PFSK-1 (cell line): ENCODE measurements around the gene ABCC8.

Source experiments
- POLR2AphosphoS5 ChIP-seq: IDR thresholded peaks from 2 replicates; pipeline ENCODE4 v1.6.1; 2012; ENCODE audit warnings: low read depth, mild to moderate bottlenecking, control low read depth, low read length, moderate library complexity
- TAF1 ChIP-seq: IDR thresholded peaks from 2 replicates; pipeline ENCODE4 v1.6.1; 2012; ENCODE audit warnings: low read length, control low read depth, borderline replicate concordance; ENCODE audit not compliant: insufficient read depth
- TF ChIP-seq, protein P1 (sequence below), 2 experiments: IDR thresholded peaks; 2 replicates each; pipeline versions ENCODE4 v1.6.1 to v1.8.0; 2011 to 2012; ENCODE audit warnings: low read depth in 2 of 2, low read length in 2 of 2, control low read depth in 1 of 2, inconsistent platforms in 1 of 2, mild to moderate bottlenecking in 1 of 2, moderate library complexity in 1 of 2; ENCODE audit not compliant: insufficient read depth in 1 of 2

- TF ChIP-seq POLR2AphosphoS5 (no peak), TAF1 (no peak)
- TF ChIP-seq, protein P1, sequence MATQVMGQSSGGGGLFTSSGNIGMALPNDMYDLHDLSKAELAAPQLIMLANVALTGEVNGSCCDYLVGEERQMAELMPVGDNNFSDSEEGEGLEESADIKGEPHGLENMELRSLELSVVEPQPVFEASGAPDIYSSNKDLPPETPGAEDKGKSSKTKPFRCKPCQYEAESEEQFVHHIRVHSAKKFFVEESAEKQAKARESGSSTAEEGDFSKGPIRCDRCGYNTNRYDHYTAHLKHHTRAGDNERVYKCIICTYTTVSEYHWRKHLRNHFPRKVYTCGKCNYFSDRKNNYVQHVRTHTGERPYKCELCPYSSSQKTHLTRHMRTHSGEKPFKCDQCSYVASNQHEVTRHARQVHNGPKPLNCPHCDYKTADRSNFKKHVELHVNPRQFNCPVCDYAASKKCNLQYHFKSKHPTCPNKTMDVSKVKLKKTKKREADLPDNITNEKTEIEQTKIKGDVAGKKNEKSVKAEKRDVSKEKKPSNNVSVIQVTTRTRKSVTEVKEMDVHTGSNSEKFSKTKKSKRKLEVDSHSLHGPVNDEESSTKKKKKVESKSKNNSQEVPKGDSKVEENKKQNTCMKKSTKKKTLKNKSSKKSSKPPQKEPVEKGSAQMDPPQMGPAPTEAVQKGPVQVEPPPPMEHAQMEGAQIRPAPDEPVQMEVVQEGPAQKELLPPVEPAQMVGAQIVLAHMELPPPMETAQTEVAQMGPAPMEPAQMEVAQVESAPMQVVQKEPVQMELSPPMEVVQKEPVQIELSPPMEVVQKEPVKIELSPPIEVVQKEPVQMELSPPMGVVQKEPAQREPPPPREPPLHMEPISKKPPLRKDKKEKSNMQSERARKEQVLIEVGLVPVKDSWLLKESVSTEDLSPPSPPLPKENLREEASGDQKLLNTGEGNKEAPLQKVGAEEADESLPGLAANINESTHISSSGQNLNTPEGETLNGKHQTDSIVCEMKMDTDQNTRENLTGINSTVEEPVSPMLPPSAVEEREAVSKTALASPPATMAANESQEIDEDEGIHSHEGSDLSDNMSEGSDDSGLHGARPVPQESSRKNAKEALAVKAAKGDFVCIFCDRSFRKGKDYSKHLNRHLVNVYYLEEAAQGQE (IDR thresholded peaks at IDR 0.05; ENCODE audit: insufficient read depth in 1 of 2, low read depth in 2 of 2, low read length in 2 of 2) = no peak
Observed at GRCh38 chr11:17514476-17514875, 37.8 kb upstream of the ABCC8 start.
